Large intestine (tissue), 3 donors: ENCODE results near the gene NRP1. TPM values are rescaled to one million over a fixed set of nuclear protein-coding genes. Genes with fewer than 3 reads are reported as not detected.

Experiments
- DNase-seq, 2 donors: peaks; one replicate each; pipeline versions ENCODE4 v3.0.0 to v3.0.0-alpha.2; 2013
- H3K27ac ChIP-seq: one replicate; pipeline ENCODE4 v1.5.1; 2013; ENCODE audit warnings: low read length
- H3K27me3 ChIP-seq: 2 replicates; pipeline ENCODE4 v1.6.1; 2013; ENCODE audit warnings: low read length; ENCODE audit not compliant: control insufficient read depth, insufficient read depth
- H3K36me3 ChIP-seq: 2 replicates; pipeline ENCODE4 v1.6.1; 2013; ENCODE audit warnings: low read length; ENCODE audit not compliant: control insufficient read depth, insufficient read depth
- H3K4me1 ChIP-seq: one replicate; pipeline ENCODE4 v1.6.1; 2013; ENCODE audit warnings: low read length; ENCODE audit not compliant: control insufficient read depth, insufficient read depth
- H3K4me3 ChIP-seq: one replicate; pipeline ENCODE4 v1.5.1; 2013; ENCODE audit warnings: low read length
- H3K9me3 ChIP-seq: one replicate; pipeline ENCODE4 v1.6.1; 2013; ENCODE audit warnings: mild to moderate bottlenecking, low read depth, low read length, moderate library complexity; ENCODE audit not compliant: control insufficient read depth
- WGBS: methylation state at CpG from one replicate; pipeline ENCODE4 v1.1.5; 2013; ENCODE audit warnings: low lambda C conversion rate; ENCODE audit not compliant: insufficient coverage; 5-methylcytosine and 5-hydroxymethylcytosine counted together
- polyA plus RNA-seq: library from polyadenylated mRNA; unstranded; fragments of 120-200 nt; gene quantifications from one replicate; pipeline ENCODE4 v1.2.1, GENCODE V29; 2013

Gene NRP1
- polyA plus RNA-seq, 1 donor: 33.4 TPM

GRCh38 chr10:33373263-33373662 is 38.8 kb upstream of the NRP1 start:
- no peak for DNase-seq
- 100% methylated on average over 1 of the region's 2 CpGs for WGBS
- H3K27me3 ChIP-seq: no peaks in the 10 kb centered on the region
- H3K4me3 ChIP-seq: no peak overlapping the region
- H3K4me1 ChIP-seq: no peaks in the 10 kb centered on the region
- no peaks in the 10 kb centered on the region for H3K36me3 ChIP-seq
- no peaks in the 10 kb centered on the region for H3K9me3 ChIP-seq
- H3K27ac ChIP-seq: no peak overlapping the region

DNA sequence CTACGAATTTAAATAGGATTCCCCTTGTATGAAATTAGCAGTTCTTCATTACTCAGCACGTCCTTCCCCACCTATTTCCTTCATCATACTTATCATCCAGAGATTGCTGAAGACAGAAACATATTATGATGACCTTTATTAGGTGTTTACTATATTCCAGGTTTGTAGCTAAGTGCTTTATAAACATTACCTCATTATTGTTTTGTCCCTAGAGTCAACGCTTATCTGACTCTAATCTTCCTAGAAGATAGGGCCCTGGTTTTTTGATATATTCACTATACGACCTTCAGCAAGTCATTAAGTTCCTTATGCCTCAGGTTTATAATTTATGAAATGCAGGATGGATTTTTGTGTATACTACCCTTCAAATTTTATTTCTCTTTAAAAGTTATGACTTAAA is 36.8 kb upstream of the NRP1 start:
- no peaks in the 10 kb centered on the region for H3K4me1 ChIP-seq
- no peaks in the 10 kb centered on the region for H3K9me3 ChIP-seq
- H3K4me3 ChIP-seq: no peak overlapping the region
- no peaks in the 10 kb centered on the region for H3K36me3 ChIP-seq
- no peak overlapping the region for H3K27ac ChIP-seq
- no peak for DNase-seq
- 48% methylated on average over 3 of the region's 4 CpGs for WGBS
- H3K27me3 ChIP-seq: peaks cover 2% of the 10 kb centered on the region

DNA sequence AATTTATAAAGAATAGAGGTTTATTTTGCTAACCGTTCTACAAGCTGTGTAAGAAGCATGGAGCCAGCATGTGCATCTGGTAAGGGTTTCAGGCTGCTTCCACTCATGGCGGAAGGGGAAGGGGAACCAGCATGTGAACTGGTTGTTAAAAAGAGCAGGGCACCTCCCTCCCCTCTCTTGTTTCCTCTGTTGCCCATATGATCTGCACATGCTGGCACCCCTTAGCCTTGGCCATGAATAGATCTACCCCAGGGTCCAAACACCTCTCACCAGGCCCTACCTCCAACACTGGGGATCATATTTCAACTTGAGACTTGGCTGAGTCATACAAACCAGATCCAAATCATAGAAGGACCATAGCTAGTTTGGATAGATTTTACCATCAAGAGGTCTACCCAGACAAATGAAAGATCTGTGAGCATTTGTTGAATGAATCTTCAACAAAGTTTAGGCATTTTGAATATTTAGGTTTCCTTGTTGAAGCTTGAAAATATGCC is 36.0 kb upstream of the NRP1 start:
- no CpG with 5 or more reads among the region's 2 CpGs for WGBS
- no peak for DNase-seq
- no peak overlapping the region for H3K4me3 ChIP-seq
- H3K27me3 ChIP-seq: peaks cover 2% of the 10 kb centered on the region
- no peaks in the 10 kb centered on the region for H3K4me1 ChIP-seq
- H3K9me3 ChIP-seq: no peaks in the 10 kb centered on the region
- H3K36me3 ChIP-seq: no peaks in the 10 kb centered on the region
- no peak overlapping the region for H3K27ac ChIP-seq

- Histone ChIP-seq H3K27me3 (peaks cover 2% of the 10 kb centered on the region), H3K4me3 (no peak overlapping the region), H3K9me3 (no peaks in the 10 kb centered on the region), H3K4me1 (no peaks in the 10 kb centered on the region), H3K27ac (no peak overlapping the region), H3K36me3 (no peaks in the 10 kb centered on the region)
- DNase-seq: no peak
- WGBS: no CpG with 5 or more reads among the region's 4 CpGs
Observed at GRCh38 chr10:33368086-33368485, 33.6 kb upstream of the NRP1 start.

GRCh38 chr10:33365871-33366411 is 31.5 kb upstream of the NRP1 start:
- Histone ChIP-seq H3K9me3 (no peaks in the 10 kb centered on the region), H3K4me3 (no peak overlapping the region), H3K27me3 (peaks cover 2% of the 10 kb centered on the region), H3K36me3 (no peaks in the 10 kb centered on the region), H3K27ac (no peak overlapping the region), H3K4me1 (no peaks in the 10 kb centered on the region)
- no peak for DNase-seq

DNA sequence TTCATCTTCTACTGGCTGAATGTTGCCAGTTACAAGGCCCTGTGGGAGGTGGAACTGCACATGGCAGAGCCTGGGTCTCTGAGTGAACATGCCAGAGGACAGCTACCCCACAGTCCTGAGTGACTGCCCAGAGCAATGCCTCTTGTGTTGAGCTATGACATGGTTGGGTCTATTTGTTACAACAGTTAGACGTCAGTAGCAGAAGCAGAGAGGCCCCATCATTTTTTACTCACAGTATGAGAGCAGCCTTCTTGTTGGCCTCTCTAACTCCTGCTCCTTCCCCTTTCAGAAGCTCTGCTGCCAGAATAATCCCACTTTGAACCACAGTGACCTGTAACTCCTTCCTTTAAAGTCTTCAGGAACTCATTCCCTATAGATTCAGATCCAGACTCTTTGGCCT is 30.8 kb upstream of the NRP1 start:
- no peak for DNase-seq
- no CpG with 5 or more reads among the region's 1 CpG for WGBS
- Histone ChIP-seq H3K27me3 (peaks cover 2% of the 10 kb centered on the region), H3K9me3 (no peaks in the 10 kb centered on the region), H3K4me1 (no peaks in the 10 kb centered on the region), H3K4me3 (no peak overlapping the region), H3K27ac (no peak overlapping the region), H3K36me3 (no peaks in the 10 kb centered on the region)

- DNase-seq: no peak
- peaks cover 2% of the 10 kb centered on the region for H3K27me3 ChIP-seq
- no peaks in the 10 kb centered on the region for H3K9me3 ChIP-seq
- H3K4me3 ChIP-seq: no peak overlapping the region
- no peaks in the 10 kb centered on the region for H3K4me1 ChIP-seq
- H3K27ac ChIP-seq: no peak overlapping the region
- H3K36me3 ChIP-seq: no peaks in the 10 kb centered on the region
Observed at GRCh38 chr10:33363106-33363505, 28.6 kb upstream of the NRP1 start.

DNA sequence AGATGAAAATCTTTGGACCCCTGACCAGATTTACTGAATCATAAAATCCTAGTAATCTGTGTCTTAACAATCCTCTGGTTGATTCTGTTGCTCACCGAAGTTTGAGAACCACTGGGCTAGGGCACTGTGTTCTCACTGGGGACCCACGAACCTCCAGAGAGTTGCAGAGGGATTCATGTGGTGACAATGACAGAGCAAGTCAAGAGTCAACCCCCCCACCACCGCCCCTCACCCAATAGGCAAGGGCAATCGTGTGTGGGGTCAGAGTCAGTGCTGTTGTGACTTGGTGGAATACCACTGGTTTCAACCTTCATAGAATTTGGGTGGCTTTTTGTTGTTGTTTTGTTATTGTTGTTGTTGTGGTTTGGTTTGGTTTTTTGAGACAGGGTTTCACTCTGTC is 23.5 kb upstream of the NRP1 start:
- no peaks in the 10 kb centered on the region for H3K27me3 ChIP-seq
- H3K36me3 ChIP-seq: no peaks in the 10 kb centered on the region
- H3K27ac ChIP-seq: no peak overlapping the region
- H3K9me3 ChIP-seq: no peaks in the 10 kb centered on the region
- no peak overlapping the region for H3K4me3 ChIP-seq
- WGBS: no CpG with 5 or more reads among the region's 4 CpGs
- no peak for DNase-seq
- no peaks in the 10 kb centered on the region for H3K4me1 ChIP-seq

DNA sequence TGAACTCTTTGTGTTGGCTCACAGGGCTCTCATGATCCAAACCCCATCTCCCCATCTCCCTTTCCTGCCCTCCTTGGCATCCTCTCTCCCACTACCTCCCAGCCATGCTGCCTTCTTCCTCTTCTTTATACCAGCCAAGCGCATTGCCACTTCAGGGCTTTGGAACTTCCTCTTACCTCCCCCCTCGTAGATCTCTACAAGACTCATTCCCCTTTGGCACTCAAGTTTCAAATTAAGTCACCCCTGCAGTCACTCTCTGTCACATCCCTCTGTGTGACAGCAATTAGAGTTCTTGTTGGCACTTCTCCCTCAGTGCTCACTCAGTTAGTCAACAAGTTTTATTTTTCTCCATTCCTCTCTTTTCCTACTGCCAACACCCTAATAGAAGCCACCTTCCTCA is 20.8 kb upstream of the NRP1 start:
- DNase-seq: no peak
- 80% methylated on average over 2 of the region's 2 CpGs for WGBS
- H3K27me3 ChIP-seq: peaks cover 3% of the 10 kb centered on the region
- no peaks in the 10 kb centered on the region for H3K9me3 ChIP-seq
- no peak overlapping the region for H3K4me3 ChIP-seq
- no peaks in the 10 kb centered on the region for H3K4me1 ChIP-seq
- H3K27ac ChIP-seq: no peak overlapping the region
- no peaks in the 10 kb centered on the region for H3K36me3 ChIP-seq

- no peak overlapping the region for H3K4me3 ChIP-seq
- WGBS: no CpG with 5 or more reads among the region's 3 CpGs
- H3K27me3 ChIP-seq: peaks cover 3% of the 10 kb centered on the region
- no peak for DNase-seq
- no peaks in the 10 kb centered on the region for H3K36me3 ChIP-seq
- no peaks in the 10 kb centered on the region for H3K9me3 ChIP-seq
- H3K27ac ChIP-seq: no peak overlapping the region
- H3K4me1 ChIP-seq: no peaks in the 10 kb centered on the region
Observed at GRCh38 chr10:33353853-33354252, 19.4 kb upstream of the NRP1 start.

- no peak for DNase-seq
- WGBS: 67% methylated on average over 4 of the region's 8 CpGs
- Histone ChIP-seq H3K27me3 (peaks cover 3% of the 10 kb centered on the region), H3K4me1 (no peaks in the 10 kb centered on the region), H3K9me3 (no peaks in the 10 kb centered on the region), H3K27ac (no peak overlapping the region), H3K4me3 (no peak overlapping the region), H3K36me3 (no peaks in the 10 kb centered on the region)
Observed at GRCh38 chr10:33353334-33353733, 18.9 kb upstream of the NRP1 start.
